ENCODE results near the gene NR1H4. TPM values are rescaled to one million over a fixed set of nuclear protein-coding genes. Genes with fewer than 3 reads are reported as not detected.
A peak's percentile ranks its signal among the peaks of the same experiment; 100 is the strongest.

The NR1H4 gene
- total and polyA plus RNA-seq, 2 of the 13 experiments (the other 11 are each of a cell fraction or from before 2014, with no cell fraction given) = 27.3 to 114 TPM

- TF ChIP-seq STAT6 (CRISPR knock-in tag; IDR thresholded peaks at IDR 0.05; ENCODE audit: borderline replicate concordance) = peak; percentile 85; the same call in 1 of the 2 replicates
- TF ChIP-seq, protein P1, sequence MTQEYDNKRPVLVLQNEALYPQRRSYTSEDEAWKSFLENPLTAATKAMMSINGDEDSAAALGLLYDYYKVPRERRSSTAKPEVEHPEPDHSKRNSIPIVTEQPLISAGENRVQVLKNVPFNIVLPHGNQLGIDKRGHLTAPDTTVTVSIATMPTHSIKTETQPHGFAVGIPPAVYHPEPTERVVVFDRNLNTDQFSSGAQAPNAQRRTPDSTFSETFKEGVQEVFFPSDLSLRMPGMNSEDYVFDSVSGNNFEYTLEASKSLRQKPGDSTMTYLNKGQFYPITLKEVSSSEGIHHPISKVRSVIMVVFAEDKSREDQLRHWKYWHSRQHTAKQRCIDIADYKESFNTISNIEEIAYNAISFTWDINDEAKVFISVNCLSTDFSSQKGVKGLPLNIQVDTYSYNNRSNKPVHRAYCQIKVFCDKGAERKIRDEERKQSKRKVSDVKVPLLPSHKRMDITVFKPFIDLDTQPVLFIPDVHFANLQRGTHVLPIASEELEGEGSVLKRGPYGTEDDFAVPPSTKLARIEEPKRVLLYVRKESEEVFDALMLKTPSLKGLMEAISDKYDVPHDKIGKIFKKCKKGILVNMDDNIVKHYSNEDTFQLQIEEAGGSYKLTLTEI (CRISPR knock-in tag; conservative IDR thresholded peaks at IDR 0.05) = no peak
- TF ChIP-seq TP53 (CRISPR knock-in tag; conservative IDR thresholded peaks at IDR 0.05) = no peak
- TF ChIP-seq SALL2 (CRISPR knock-in tag; IDR thresholded peaks at IDR 0.05) = 0 out of 2 replicates have a peak, but pooled peaks have one; percentile 20
- no peak for TF ChIP-seq MAF1 (CRISPR knock-in tag; IDR thresholded peaks at IDR 0.05; ENCODE audit: borderline replicate concordance)
- TF ChIP-seq SKI (IDR thresholded peaks at IDR 0.05; ENCODE audit: partially characterized antibody) = no peak
- no peak; the same call in 1 of the 2 replicates for TF ChIP-seq HDAC1 (CRISPR knock-in tag; IDR thresholded peaks at IDR 0.05)
- no peak for TF ChIP-seq TOE1 (CRISPR knock-in tag; IDR thresholded peaks at IDR 0.05)
- no peak for TF ChIP-seq NFRKB (IDR thresholded peaks at IDR 0.05)
- TF ChIP-seq FOSL2 (CRISPR knock-in tag; IDR thresholded peaks at IDR 0.05) = no peak; the same call in 1 of the 2 replicates
- peak; percentile 95 for TF ChIP-seq GFI1 (CRISPR knock-in tag; IDR thresholded peaks at IDR 0.05; ENCODE audit: borderline replicate concordance)
- peak; percentile 86 for TF ChIP-seq TOPORS (CRISPR knock-in tag; IDR thresholded peaks at IDR 0.05)
- TF ChIP-seq KMT2B (CRISPR knock-in tag; IDR thresholded peaks at IDR 0.05) = peak; percentile 73
- TF ChIP-seq IRF1 (CRISPR knock-in tag; IDR thresholded peaks at IDR 0.05; ENCODE audit: low read depth) = no peak
- TF ChIP-seq, protein P2, sequence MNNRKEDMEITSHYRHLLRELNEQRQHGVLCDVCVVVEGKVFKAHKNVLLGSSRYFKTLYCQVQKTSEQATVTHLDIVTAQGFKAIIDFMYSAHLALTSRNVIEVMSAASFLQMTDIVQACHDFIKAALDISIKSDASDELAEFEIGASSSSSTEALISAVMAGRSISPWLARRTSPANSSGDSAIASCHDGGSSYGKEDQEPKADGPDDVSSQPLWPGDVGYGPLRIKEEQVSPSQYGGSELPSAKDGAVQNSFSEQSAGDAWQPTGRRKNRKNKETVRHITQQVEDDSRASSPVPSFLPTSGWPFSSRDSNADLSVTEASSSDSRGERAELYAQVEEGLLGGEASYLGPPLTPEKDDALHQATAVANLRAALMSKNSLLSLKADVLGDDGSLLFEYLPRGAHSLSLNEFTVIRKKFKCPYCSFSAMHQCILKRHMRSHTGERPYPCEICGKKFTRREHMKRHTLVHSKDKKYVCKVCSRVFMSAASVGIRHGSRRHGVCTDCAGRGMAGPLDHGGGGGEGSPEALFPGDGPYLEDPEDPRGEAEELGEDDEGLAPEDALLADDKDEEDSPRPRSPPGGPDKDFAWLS (CRISPR knock-in tag; IDR thresholded peaks at IDR 0.05; ENCODE audit: borderline replicate concordance) = 0 out of 2 replicates have a peak, but pooled peaks have one; percentile 39
- no peak; the same call in 1 of the 2 replicates for TF ChIP-seq ZNF280D (CRISPR knock-in tag; IDR thresholded peaks at IDR 0.05)
- TF ChIP-seq POLR2AphosphoS2 (IDR thresholded peaks at IDR 0.05; ENCODE audit: low read depth, low read length) = no peak
- peak; percentile 67; the same call in 1 of the 2 replicates for TF ChIP-seq ZNF235 (CRISPR knock-in tag; IDR thresholded peaks at IDR 0.05; ENCODE audit: borderline replicate concordance)
Observed at GRCh38 chr12:100573292-100574186, 99.9 kb downstream of the NR1H4 start, which contains the start of gene GAS2L3 (continued).
